Ishikawa (cell line): ENCODE measurements around the gene MGA.

Source experiments
- CEBPB ChIP-seq: IDR thresholded peaks from 2 replicates; pipeline ENCODE4 v1.6.1; 2012
- EP300 ChIP-seq: IDR thresholded peaks from 2 replicates; pipeline ENCODE4 v1.6.1; 2012; ENCODE audit warnings: borderline replicate concordance
- MAX ChIP-seq: IDR thresholded peaks from 2 replicates; pipeline ENCODE4 v1.6.1; 2012
- REST ChIP-seq: IDR thresholded peaks from 2 replicates; pipeline ENCODE4 v1.6.1; 2012; ENCODE audit warnings: low read depth, mild to moderate bottlenecking
- TEAD4 ChIP-seq: IDR thresholded peaks from 2 replicates; pipeline ENCODE4 v1.6.1; 2012
- YY1 ChIP-seq: IDR thresholded peaks from 2 replicates; pipeline ENCODE4 v1.6.1; 2012; ENCODE audit warnings: low read depth

- TF ChIP-seq CEBPB (no peak), EP300 (no peak), YY1 (no peak), MAX (no peak), TEAD4 (no peak), REST (no peak)
Measured at GRCh38 chr15:41691471-41691870, 31.3 kb downstream of the MGA start.
